Measurements from ENCODE around the gene ERCC3. TPM values are rescaled to one million over a fixed set of nuclear protein-coding genes. Genes with fewer than 3 reads are reported as not detected.

Gene ERCC3
- total RNA-seq, 6 donors from 2014 or later, result 32.1 to 178 (median 49.8) TPM

GRCh38 chr2:127310980-127311379 lies 17.0 kb upstream of the ERCC3 start:
- no peaks in the 10 kb centered on the region for H3K9me3 ChIP-seq
- H3K27me3 ChIP-seq, result no peaks in the 10 kb centered on the region
- WGBS, 2 donors, result 94 to 97% methylated on average over 3 of the region's 3 CpGs
- no peak overlapping the region for H3K4me3 ChIP-seq
- ATAC-seq (ENCODE audit: low FRiP score in 2 of 2) (no peak), DNase-seq (no peak)
- no peak overlapping the region for H3K27ac ChIP-seq
- TF ChIP-seq, protein P1, sequence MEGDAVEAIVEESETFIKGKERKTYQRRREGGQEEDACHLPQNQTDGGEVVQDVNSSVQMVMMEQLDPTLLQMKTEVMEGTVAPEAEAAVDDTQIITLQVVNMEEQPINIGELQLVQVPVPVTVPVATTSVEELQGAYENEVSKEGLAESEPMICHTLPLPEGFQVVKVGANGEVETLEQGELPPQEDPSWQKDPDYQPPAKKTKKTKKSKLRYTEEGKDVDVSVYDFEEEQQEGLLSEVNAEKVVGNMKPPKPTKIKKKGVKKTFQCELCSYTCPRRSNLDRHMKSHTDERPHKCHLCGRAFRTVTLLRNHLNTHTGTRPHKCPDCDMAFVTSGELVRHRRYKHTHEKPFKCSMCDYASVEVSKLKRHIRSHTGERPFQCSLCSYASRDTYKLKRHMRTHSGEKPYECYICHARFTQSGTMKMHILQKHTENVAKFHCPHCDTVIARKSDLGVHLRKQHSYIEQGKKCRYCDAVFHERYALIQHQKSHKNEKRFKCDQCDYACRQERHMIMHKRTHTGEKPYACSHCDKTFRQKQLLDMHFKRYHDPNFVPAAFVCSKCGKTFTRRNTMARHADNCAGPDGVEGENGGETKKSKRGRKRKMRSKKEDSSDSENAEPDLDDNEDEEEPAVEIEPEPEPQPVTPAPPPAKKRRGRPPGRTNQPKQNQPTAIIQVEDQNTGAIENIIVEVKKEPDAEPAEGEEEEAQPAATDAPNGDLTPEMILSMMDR (IDR thresholded peaks at IDR 0.05), result no peak
- no peak for TF ChIP-seq POLR2AphosphoS5 (IDR thresholded peaks at IDR 0.05)
- TF ChIP-seq EP300 (IDR thresholded peaks at IDR 0.05), result no peak
- no peak for TF ChIP-seq POLR2A (IDR thresholded peaks at IDR 0.05)
- no peaks in the 10 kb centered on the region for H3K4me1 ChIP-seq
- H3K36me3 ChIP-seq, result peaks cover 33 to 100% (median 64%) of the 10 kb centered on the region in 4 donors

- TF ChIP-seq, protein P1 (IDR thresholded peaks at IDR 0.05), result no peak
- TF ChIP-seq EP300 (IDR thresholded peaks at IDR 0.05) (no peak), POLR2AphosphoS5 (IDR thresholded peaks at IDR 0.05) (no peak), POLR2A (IDR thresholded peaks at IDR 0.05) (no peak)
- Histone ChIP-seq H3K4me1 (no peaks in the 10 kb centered on the region), H3K9me3 (no peaks in the 10 kb centered on the region), H3K4me3 (no peak overlapping the region), H3K27ac (no peak overlapping the region), H3K36me3 (peaks cover 26 to 97% (median 53%) of the 10 kb centered on the region in 4 donors), H3K27me3 (no peaks in the 10 kb centered on the region)
- WGBS, 2 donors, result 93 to 94% methylated on average over 4 of the region's 4 CpGs
- ATAC-seq (ENCODE audit: low FRiP score in 2 of 2) (no peak), DNase-seq (no peak)
Observed at GRCh38 chr2:127309468-127309867, 15.5 kb upstream of the ERCC3 start.

- Histone ChIP-seq H3K27me3 (no peaks in the 10 kb centered on the region), H3K36me3 (peaks cover 20 to 89% (median 45%) of the 10 kb centered on the region in 4 donors), H3K4me3 (no peak overlapping the region), H3K9me3 (no peaks in the 10 kb centered on the region), H3K4me1 (no peaks in the 10 kb centered on the region), H3K27ac (no peak overlapping the region)
- WGBS, 2 donors, result 93 to 96% methylated on average over 7 of the region's 7 CpGs
- DNase-seq (no peak), ATAC-seq (ENCODE audit: low FRiP score in 2 of 2) (no peak)
- TF ChIP-seq, protein P1 (IDR thresholded peaks at IDR 0.05), result no peak
- TF ChIP-seq EP300 (IDR thresholded peaks at IDR 0.05), result no peak
- no peak for TF ChIP-seq POLR2AphosphoS5 (IDR thresholded peaks at IDR 0.05)
- no peak for TF ChIP-seq POLR2A (IDR thresholded peaks at IDR 0.05)
Observed at GRCh38 chr2:127308586-127309138, 14.7 kb upstream of the ERCC3 start.

GRCh38 chr2:127305990-127306585 lies 12.1 kb upstream of the ERCC3 start:
- DNase-seq (no peak), ATAC-seq (ENCODE audit: low FRiP score in 2 of 2) (peak in 1 of 2 donors; percentile 28)
- no peak overlapping the region for H3K4me3 ChIP-seq
- H3K4me1 ChIP-seq, result no peaks in the 10 kb centered on the region
- 76 to 89% methylated on average over 4 of the region's 4 CpGs for WGBS, 2 donors
- H3K36me3 ChIP-seq, result peaks cover 19 to 70% (median 29%) of the 10 kb centered on the region in 4 donors
- TF ChIP-seq EP300 (IDR thresholded peaks at IDR 0.05) (no peak), POLR2A (IDR thresholded peaks at IDR 0.05) (no peak), POLR2AphosphoS5 (IDR thresholded peaks at IDR 0.05) (no peak)
- TF ChIP-seq, protein P1 (IDR thresholded peaks at IDR 0.05), result no peak
- H3K27ac ChIP-seq, result peak overlapping the region in 1 of 4 donors; percentile 26
- no peaks in the 10 kb centered on the region for H3K27me3 ChIP-seq
- no peaks in the 10 kb centered on the region for H3K9me3 ChIP-seq

GRCh38 chr2:127302168-127302567 lies 8.2 kb upstream of the ERCC3 start:
- Histone ChIP-seq H3K27ac (no peak overlapping the region), H3K4me3 (no peak overlapping the region), H3K27me3 (no peaks in the 10 kb centered on the region), H3K36me3 (peaks cover 0 to 33% (median 10%) of the 10 kb centered on the region in 4 donors), H3K4me1 (no peaks in the 10 kb centered on the region), H3K9me3 (no peaks in the 10 kb centered on the region)
- TF ChIP-seq, protein P1 (IDR thresholded peaks at IDR 0.05), result no peak
- 90 to 100% methylated on average over 1 of the region's 1 CpG for WGBS, 2 donors
- ATAC-seq (ENCODE audit: low FRiP score in 2 of 2) (no peak), DNase-seq (no peak)

Data from upper lobe of left lung (tissue), 6 donors.